ENCODE data around the gene SHC1. TPM values are rescaled to one million over a fixed set of nuclear protein-coding genes. Genes with fewer than 3 reads are reported as not detected.

The SHC1 gene
- polyA plus RNA-seq, 1 experiment: 371 TPM

DNA sequence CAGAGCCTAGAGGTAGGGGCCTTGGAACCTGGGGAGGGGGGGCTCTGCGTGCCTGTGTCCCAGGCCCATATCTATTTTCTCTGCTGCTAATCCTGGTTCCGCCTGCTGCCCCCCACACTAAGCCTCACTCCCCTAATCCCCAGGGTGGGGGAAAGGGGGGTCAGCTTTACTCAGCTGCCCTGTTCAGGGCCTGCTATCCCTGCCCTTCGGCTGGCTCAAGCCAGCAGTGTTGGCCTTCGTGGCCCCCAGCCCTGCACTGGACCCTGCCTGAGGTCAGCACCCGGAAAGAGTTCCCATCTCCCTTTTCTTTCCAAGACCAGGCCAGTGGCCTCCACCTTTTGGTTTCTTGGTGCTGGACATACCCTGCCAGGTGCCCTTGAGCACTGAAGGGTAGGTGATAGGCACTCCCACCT, 40.5 kb upstream of the SHC1 start:
- Histone ChIP-seq H3K27me3 (ENCODE audit: control insufficient read depth, insufficient read depth, low read length) (no peaks in the 10 kb centered on the region), H3K27ac (ENCODE audit: low read depth, low read length) (no peak overlapping the region), H3K4me3 (ENCODE audit: low read depth, low read length) (no peak overlapping the region), H3K9me3 (ENCODE audit: control insufficient read depth, insufficient read depth, low read length) (no peaks in the 10 kb centered on the region)
- no peak for DNase-seq (ENCODE audit: low read depth, low spot score)
- POLR2A ChIA-PET: no interaction called here
- CTCF ChIA-PET: interaction anchor here (1.0 kb wide), 2 partner anchors 15 to 183 kb away, joined by 3 to 4 read pairs; no protein-coding TSS in a partner anchor
- TF ChIP-seq, protein P1, sequence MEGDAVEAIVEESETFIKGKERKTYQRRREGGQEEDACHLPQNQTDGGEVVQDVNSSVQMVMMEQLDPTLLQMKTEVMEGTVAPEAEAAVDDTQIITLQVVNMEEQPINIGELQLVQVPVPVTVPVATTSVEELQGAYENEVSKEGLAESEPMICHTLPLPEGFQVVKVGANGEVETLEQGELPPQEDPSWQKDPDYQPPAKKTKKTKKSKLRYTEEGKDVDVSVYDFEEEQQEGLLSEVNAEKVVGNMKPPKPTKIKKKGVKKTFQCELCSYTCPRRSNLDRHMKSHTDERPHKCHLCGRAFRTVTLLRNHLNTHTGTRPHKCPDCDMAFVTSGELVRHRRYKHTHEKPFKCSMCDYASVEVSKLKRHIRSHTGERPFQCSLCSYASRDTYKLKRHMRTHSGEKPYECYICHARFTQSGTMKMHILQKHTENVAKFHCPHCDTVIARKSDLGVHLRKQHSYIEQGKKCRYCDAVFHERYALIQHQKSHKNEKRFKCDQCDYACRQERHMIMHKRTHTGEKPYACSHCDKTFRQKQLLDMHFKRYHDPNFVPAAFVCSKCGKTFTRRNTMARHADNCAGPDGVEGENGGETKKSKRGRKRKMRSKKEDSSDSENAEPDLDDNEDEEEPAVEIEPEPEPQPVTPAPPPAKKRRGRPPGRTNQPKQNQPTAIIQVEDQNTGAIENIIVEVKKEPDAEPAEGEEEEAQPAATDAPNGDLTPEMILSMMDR (IDR thresholded peaks at IDR 0.05; ENCODE audit: low read depth, low read length): no peak

DNA sequence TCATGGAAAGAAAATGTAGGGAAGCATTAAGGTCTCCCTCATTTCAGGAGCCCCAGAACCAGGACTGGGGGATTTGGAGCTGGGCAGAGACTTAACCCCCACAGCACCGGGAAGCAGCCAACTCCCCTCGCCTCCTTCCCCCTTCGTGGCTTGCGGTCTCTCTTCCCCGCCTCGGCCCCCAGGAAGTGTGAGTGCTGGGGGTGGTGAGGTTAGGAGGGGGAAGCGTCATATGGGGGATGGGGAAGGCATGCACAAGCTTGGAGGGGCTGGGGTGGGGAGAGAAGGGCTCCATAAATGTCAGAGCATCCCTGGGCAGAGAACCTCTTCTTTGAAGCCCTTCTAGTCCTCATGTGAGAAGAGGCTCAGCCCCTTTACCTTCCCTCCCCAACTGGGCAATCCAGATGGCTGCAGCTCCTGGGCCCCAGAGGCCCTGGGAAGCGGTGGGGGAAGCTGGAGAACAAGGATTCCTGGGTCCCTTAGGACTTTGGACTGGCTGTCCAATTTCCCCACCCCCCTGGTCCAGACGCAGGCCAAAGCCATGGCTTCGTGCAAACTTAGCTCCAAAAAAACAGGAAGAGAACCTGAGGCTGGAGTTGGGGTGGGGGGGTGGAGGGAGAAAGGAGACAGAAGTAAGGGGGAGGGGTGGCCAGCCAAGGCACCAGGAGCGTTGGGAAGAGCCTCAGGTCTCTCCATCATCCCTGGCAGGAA, 39.8 kb upstream of the SHC1 start:
- DNase-seq (ENCODE audit: low read depth, low spot score): no peak
- H3K27ac ChIP-seq (ENCODE audit: low read depth, low read length): no peak overlapping the region
- H3K9me3 ChIP-seq (ENCODE audit: control insufficient read depth, insufficient read depth, low read length): no peaks in the 10 kb centered on the region
- ChIA-PET POLR2A (no interaction called here), CTCF (interaction anchor here (1.0 kb wide), 2 partner anchors 14 to 184 kb away, joined by 3 to 4 read pairs; no protein-coding TSS in a partner anchor)
- no peak overlapping the region for H3K4me3 ChIP-seq (ENCODE audit: low read depth, low read length)
- no peaks in the 10 kb centered on the region for H3K27me3 ChIP-seq (ENCODE audit: control insufficient read depth, insufficient read depth, low read length)
- TF ChIP-seq, protein P1 (IDR thresholded peaks at IDR 0.05; ENCODE audit: low read depth, low read length): no peak

- Histone ChIP-seq H3K27me3 (ENCODE audit: control insufficient read depth, insufficient read depth, low read length) (no peaks in the 10 kb centered on the region), H3K27ac (ENCODE audit: low read depth, low read length) (no peak overlapping the region), H3K4me3 (ENCODE audit: low read depth, low read length) (no peak overlapping the region), H3K9me3 (ENCODE audit: control insufficient read depth, insufficient read depth, low read length) (no peaks in the 10 kb centered on the region)
- POLR2A ChIA-PET: no interaction called here
- no peak for DNase-seq (ENCODE audit: low read depth, low spot score)
- TF ChIP-seq, protein P1 (IDR thresholded peaks at IDR 0.05; ENCODE audit: low read depth, low read length): no peak
- CTCF ChIA-PET: interaction anchor here (4.5 kb wide), 1 partner anchor 8 kb away, joined by 38 read pairs; no protein-coding TSS in a partner anchor
These were observed 39.2 kb upstream of the SHC1 start for GRCh38 chr1:155009742-155010141.

DNA sequence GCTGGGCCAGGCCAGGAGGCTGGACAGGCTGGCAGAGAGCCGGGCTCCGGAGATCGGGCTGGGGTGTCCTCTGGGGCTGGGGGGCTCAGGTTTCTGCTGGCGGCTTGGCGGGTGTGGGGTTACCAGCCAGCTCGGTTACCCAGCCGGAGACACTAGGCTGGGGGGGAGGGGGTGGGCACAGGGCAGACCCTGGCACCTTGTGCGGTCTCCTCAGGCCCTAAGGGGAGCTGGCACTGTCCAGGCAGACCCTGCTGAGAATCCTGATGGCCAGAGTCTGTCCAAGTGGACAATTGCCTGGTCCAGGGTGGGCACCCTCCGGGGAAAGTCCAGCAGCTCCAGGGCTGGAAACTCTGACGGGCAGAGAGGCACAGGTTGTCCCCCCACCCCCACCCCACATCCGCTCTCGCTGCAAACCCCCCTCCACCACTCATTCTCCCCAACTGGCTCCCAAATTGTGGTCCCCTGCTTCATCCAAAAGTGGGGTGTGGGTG, 38.7 kb upstream of the SHC1 start:
- POLR2A ChIA-PET: no interaction called here
- no peaks in the 10 kb centered on the region for H3K27me3 ChIP-seq (ENCODE audit: control insufficient read depth, insufficient read depth, low read length)
- CTCF ChIA-PET: interaction anchor here (4.5 kb wide), 1 partner anchor 8 kb away, joined by 38 read pairs; no protein-coding TSS in a partner anchor
- H3K27ac ChIP-seq (ENCODE audit: low read depth, low read length): no peak overlapping the region
- no peaks in the 10 kb centered on the region for H3K9me3 ChIP-seq (ENCODE audit: control insufficient read depth, insufficient read depth, low read length)
- H3K4me3 ChIP-seq (ENCODE audit: low read depth, low read length): no peak overlapping the region
- TF ChIP-seq, protein P1 (IDR thresholded peaks at IDR 0.05; ENCODE audit: low read depth, low read length): no peak
- DNase-seq (ENCODE audit: low read depth, low spot score): no peak
